GM21367 (cell line): ENCODE data around the gene TP53TG5.
"Not testable (repeated sequence)": the region's sequence is repeated elsewhere in the genome, so short reads cannot be mapped to it uniquely, and the experiment has no call there.

Experiments
- ATAC-seq: cut with Tn5 transposase; IDR thresholded peaks from one replicate; pipeline ENCODE4 v1.9.1; 2021; ENCODE audit not compliant: unreplicated experiment

TP53TG5 gene

DNA sequence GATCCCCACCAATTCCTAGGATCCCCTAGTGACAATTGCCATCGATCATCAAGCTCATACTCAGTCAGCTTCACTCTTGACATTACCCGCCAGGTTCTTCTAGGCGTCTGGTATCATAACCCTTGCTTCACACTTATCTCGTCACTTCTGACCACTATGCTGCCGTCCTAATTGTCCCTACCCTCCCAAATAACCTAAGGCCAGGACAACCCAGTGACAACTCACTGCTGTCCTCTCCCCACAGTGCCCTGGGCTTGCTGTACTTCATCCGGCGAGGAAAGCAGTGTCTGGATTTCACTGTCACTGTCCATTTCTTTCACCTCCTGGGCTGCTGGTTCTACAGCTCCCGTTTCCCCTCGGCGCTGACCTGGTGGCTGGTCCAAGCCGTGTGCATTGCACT is 11.5 kb downstream of the TP53TG5 start:
- ATAC-seq, result no peak

DNA sequence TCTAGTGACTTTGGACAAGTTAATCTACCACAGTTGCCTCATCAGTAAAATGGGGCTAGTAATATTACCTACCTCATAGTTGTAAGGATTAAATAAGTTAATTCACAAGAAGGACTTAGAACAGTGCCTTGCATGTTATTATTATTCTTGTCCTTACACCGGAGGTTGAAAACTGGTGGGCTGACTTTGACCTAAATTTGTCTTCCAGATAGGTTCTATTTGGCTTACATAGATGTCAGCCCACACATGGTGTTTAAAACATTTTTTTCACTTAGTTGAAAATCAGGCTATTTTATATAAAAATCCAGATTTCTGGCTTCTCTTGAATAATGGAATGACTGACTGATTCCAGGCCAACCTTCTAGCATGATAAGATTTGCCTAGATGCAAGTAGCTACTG is 11.9 kb downstream of the TP53TG5 start:
- no peak for ATAC-seq

DNA sequence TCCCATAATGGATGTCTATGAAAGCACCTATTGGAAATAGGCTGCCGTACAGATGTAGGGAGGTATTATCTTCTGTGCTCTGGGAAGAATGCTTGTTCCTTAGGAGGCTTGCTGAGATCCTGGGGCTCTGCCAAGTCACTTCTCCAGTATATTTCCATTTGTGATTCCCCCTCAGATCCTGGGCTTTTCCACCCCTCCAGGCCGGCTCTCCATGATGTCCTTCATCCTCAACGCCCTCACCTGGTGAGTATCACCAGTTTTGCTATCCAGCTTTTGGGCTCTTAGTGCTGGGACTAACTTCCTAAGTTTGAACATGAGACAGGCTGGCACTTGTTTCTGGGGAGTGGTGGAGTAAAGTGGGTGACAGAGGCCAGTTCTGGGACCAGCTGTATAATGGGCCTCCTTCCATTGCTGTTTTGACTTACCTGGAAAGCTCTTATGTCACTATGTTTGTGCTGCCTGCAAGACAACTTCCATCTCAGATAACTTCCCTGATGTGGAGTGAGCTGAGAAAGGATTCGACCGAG is 12.6 kb downstream of the TP53TG5 start:
- no peak for ATAC-seq

DNA sequence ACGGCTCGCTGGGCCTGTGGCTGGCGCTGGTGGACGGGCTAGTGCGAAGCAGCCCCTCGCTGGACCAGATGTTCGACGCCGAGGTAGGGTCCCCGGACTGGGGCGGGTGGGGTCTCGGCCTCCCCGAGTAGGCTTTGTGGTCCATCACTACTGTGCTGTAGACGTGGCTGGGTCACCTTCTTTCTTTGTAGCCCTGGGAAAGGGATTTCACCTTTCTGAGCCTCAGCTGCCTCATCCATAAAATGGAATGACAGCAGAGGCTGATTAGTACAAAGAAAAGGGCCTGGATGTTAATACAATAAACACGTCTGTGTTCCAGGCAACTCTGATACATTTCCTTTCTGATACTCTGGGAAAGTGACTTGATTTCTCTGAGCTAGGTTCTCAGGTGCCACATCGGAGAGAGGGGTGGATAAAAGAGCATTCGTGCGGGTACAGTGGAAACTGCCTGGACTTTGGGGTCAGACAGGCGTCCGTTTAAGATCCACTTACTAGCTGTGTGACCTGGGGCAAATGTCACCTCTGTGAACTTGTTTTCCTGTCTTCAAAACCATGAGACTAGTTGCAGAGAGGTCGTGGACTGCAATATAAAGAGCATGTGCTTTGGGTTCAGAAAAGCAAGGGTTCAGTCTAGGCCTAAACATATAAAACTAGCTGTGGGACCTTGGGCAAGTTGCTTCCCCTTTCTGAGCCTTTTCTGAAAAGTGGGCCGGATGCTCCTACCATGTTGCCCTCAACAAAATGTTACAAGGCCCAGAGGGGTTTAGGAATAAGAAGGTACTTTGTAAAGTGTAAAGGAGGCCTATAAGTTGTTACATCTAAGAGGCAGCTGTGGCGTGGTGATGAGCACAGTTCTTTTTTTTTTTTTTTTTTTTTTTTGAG is 14.3 kb downstream of the TP53TG5 start:
- ATAC-seq, result no peak

DNA sequence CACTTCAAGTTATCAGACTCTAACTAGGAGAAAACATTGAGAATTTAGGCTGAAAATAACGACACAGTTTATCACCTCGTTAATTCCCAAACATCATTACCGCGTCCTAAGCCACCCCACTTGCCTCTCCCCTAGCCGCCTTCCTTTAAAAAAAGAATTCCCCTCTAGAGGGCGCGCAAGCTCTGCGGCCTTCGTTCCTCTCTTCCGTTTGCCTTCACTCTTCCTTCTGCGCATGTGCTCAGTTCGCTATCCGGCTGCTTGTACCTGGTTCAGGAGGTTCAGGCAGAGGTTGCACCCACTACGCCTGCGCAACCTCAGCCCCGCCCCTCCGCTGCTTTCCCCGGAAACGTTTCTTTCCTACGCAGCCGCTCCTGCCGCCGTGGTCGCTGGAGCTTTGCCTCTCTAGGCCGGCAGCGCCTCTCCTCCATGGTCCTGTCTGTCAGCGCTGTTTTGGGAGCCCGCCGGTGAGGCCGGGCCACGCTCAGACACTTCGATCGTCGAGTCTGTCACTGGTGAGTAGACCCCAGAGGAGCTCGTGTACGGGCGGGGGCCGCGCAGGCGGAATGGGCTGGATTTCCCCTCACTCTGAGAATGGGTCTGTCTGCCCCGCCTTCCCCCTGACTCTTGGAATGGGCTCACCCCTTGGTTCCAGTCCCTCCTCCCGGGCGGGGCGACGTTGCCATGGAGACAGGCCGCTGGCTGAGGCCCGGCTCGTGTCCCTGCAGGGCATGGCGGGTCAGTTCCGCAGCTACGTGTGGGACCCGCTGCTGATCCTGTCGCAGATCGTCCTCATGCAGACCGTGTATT is 15.1 kb downstream of the TP53TG5 start, which contains the start of gene SYS1:
Gene SYS1, plus strand, starts transcription at position 353 of the 807 bp plus-strand sequence. Its CDS starts 376 bp downstream, at position 729.
- peak; percentile 54 for ATAC-seq

DNA sequence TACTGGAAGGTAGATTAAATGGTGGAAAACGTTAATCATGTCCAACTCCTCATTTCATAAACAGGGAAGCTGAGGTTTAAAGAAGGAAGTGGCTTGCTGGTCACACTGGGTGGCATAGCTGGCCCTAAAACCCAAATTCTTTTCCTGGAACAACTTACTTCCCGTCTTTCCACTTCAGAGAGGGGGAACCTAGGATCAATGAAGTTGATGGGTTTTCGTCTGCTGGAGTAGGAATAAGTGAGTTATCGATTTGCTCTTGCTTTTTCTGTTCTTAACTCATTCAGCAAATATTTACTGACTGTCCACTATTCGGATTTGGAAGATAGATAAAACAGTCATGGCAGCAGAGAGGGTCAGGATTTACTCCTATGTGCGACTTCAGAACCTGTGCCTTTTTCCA is 16.3 kb downstream of the TP53TG5 start:
- ATAC-seq, result no peak

DNA sequence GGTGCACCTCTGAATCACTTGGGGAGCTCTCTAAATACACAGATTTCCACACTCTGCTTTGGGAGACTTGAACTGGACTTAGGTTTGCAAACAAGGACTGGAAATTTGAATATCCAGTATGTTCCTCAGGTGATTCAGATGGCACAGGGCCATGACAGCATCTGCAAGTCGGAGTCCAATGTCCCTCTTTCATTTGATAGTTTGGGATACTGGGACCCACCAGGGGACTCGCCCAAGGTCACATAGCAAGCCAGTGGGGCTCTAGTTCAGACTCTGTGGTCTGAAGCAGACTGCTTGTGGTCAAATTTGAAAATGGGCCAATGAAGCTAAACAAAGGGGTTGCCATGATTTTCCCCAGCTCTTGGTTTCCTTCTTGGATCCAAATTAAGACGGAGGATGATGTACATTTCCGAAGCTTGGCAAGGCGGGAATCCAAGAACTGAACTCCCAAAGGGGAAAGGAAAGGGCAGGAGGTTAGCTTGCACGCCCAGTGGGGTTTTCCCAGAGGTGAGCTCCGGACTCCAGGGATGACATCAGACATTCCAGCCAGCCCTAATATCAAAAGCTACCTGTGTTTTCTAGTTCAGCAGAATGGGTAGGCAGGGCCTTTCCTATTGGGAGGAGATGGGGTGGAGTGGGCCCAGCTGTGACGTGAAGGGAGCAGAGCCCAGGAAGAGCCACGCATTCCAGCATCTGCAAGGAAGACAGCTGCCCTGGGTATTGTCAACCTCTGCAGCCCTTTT is 18.5 kb downstream of the TP53TG5 start:
- ATAC-seq, result no peak

DNA sequence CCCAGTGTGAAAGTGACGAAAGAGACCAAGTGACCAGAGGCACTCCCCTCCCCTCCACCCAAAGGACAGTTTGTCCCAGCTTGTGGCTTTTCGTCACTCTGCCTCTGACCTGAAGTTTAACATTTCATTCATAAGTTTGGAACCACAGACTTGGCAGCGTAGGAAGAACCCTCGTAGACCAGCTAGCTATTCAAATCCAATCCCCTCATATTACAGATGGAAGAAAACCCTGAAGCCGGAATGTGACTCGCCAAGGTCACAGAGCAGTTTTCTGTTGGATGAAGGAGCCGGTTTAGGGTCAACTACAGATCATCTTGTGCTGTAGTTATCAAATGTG is 19.1 kb downstream of the TP53TG5 start:
- ATAC-seq, result no peak

DNA sequence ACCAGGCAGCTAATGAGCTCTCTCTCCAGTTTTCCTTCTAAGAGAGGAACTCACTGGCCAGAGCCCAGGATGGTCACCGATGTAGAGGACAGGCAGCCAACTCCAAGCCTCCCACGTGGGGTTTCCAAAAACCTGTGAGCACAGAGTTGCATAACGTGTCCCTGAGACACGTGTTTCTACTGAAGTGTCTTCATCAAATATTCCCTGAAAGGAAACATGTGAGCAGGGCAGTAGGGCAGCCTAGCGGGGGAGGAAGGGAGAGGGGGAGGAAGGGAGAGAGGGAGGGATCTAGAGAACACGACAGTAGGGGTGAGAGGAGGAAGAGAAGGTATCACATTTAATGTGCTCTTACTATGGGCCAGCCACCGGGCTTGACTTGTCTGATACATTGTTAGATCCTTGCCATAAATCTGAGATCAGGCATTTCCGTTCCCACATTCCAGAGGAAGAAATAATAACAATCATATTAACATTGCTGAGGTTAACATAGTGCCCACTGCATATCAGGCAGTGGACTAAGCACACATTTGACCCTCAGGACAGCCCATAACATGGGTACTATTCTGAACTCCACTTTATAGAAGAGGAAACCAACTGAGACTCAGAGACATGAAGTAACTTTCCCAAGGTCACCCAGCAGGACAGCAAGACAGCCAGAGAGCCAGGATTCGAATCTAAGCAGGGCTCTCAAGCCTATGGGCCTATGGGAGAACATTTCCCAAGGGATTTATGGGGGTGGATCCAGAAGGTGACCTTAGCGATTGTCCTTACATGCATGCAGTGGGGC is 19.6 kb downstream of the TP53TG5 start:
- no peak for ATAC-seq

DNA sequence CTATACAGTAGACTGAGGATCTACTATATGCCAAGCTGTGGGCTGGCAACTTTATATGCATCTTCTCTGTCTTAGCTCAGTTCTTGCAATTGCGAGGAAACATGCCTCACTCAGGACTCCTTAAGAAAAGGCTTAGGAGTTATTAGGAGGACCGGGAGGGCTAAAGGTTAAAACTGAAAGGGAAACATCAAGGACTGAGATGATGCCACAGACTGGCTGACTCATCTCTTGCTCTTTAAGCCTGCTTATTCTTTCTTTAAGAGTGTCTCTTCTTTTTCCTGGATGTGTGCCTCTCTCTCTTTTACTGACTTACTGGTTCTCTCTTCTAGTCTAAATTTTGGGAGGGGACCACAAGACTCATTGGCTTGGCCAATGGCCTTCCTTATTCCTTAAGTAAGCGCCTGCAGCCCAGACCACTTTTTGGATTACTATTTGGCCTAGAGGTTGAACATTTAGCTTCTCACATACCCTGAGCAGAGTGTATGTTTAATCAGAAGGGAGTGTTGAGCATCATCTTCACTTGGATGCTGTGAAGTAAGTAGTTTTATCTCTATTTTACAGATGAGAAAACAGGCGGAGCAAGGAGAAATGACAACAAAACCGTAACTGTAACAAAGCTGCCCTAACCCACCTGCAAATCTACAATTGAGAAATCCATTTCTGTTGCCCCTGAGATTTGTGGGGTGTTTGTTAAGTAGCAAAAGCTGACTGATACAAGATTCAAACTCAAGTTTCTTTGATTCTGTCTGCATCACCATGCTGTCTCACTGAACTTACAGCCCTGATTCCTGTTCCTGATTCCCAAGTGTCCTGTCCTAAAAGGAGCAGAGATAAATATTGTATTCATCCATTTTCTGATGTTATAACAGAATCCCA is 22.7 kb downstream of the TP53TG5 start:
- ATAC-seq, result no peak

DNA sequence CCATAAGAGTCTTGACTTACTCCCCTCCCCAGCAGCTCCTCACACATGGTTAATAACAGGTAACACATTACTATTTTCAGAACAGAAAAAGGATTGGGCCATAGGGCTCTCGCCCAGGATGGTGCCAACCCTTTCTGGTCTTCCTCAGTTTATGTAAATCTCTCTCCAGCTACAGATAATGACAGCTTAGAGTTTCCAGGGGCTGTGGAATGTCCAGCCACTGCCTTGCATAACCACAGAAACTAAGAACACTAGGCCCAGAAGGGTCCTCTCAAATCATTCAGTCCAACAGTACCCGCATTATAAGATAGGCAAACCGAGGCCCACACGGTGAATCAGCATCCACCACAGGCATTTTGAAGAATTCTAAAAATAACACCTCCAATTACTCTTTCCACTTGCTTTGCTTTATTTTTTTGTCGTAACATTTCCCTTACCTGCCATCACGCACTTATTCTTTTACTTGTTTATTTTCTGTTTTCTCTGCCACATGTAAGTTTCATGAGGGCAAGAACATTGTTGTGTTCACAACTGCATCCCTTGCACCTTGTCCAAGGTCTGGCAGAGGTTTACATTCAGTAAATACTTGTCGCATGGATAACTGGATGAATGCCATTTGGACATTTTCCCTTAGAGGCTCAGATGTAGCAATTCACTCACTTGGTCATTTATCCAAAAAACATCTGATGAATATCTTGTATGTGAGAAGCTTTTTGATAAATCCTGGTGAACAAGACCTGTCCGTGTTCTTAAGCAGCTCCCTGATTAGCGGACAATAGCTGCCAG is 23.5 kb downstream of the TP53TG5 start:
- ATAC-seq, result no peak

DNA sequence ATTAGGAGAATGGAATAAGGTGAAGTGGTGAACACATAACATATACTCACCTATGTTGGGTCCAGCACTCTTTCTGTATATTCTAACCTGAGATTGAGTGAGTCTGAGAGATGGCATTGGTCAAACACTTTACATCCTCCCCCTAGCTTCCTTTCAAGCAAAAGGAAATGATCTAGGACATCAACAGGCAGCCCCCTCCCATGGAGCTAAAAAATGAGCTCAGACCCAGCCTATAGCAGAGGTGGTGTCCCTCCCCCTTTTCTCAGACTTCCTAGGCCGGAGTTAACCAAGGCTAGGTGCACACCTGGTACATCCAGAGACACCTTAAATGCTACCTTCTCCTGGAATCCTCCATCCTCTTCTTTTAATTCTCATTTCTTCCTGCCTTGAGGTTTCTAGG is 24.4 kb downstream of the TP53TG5 start:
- ATAC-seq, result no peak

DNA sequence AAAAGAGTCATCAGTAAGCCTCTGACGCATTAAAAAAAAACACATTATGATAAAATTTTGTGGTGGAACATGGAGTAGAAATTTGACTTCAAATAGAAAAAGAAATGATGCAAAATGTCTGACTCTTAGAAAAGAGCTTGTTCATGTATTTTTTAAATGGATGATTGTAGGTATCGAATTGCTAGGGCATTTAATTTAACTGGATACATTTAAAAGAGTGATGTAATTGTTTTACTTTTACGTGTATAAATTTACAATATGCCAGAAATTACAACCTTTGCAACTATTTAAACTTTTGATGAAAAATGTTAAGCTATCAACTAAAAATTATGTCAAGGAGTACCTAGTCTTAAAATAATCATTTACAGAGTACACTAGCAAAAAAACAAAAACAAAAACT is 25.4 kb downstream of the TP53TG5 start:
- no peak for ATAC-seq

DNA sequence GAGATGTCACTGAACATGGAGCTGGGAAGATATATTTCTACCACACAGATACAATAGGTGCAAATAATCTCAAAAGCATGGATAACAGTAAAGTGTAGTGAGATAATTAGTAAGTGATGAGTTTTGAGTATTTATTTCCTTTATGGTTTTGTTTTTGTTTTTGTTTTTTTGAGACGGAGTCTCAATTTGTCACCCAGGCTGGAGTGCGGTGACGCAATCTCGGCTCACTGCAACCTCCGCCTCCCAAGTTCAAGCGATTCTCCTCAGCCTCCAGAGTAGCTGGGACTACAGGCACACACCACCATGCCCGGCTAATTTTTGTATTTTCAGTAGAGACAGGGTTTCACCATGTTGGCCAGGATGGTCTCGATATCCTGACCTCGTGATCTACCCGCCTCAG is 27.3 kb downstream of the TP53TG5 start:
- not testable (repeated sequence) for ATAC-seq

DNA sequence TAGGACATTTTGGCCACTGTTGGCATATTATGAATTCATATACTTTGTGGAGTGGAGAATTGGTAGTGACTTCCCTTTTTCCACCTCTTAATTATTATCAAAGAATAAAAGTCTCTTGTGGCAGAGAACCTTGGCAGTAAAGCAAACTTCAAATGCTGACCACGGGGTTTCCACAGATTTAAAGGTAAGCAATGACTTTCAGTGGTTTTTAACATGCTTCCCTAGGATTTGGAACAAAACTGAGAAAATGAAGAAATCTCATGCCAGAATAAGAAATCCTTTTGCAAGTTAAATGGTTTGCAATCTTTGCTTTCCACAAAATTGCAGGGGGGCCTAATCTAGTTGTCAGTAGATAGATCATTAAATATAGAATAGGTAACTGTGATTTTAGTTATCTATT is 27.9 kb downstream of the TP53TG5 start:
- no peak for ATAC-seq

DNA sequence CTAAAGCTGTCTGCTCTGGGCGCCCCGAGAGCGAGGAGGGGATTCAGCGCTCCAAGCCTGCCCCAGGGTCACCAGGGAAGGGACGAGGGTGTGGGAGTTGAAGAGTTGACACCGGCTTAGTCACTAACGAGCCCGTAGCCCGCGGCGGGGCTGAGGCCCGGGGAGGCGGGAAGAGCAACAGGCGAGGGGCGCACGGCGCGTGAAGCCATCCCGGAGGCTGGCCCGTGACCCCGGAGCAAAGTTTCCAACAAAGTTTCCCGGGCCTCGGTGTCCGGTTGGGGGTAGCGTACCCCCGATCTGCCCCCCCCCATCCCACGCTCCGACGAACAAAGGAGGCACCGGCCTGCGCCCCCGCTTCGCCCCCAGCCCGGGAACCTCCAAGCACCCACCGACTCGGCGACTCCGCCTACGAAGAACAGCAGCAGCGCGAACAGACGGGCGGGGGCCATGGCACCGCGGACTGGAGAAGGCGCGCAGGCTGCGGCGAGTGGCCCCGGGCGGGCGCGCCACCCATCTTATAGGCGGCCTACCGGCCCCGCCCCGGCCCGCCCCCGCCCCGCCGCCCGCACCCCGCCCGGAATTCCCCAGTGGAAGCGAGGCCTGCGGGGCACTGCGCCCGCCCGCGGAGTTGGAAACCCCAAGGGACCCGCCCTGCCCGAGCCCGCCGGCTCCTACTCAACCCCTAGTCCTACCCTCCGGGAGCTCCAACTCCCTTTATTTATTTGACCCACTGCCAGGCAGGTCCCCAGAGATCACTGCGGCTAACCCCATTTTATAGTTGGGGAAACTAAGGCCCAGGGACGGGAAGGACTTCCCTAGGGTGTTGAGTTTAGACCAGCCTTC is 30.0 kb downstream of the TP53TG5 start, which contains the start of gene SDC4:
Gene SDC4, minus strand, starts transcription at position 489 of the 843 bp plus-strand sequence. Its CDS starts 40 bp downstream, at position 449.
- no peak for ATAC-seq

DNA sequence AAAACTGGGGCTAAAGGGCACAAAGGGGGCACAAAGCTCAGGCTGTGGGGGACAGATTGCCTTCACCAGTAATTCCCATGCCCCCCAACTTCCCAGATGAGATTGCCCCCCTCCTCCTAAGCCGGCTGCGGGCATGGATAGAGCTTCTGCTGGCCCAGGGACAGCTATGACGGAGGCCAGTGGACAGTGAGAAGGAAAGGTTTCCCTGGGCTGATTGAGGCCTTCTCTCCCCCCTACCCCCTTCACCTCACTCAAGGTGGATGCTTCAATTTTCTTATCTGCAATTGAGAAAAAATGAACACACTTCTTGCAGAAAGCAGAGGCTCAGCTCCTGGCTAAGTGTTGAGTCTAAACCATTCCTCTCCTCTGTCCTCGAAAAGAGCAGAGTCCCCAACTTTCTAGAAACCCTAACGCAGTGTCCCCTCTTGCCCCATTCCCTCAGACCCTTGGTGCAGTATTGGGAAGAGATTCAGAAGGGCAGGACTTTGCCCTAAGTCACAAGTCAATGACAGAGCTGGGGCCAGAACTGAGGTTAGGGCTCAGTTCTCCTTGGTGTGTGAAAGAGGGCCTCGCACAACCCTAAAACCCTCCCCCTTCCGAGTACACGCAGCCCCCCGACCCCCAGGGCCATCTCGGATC is 30.7 kb downstream of the TP53TG5 start:
- no peak for ATAC-seq
